HG02973 (cell line): ENCODE measurements around the gene CARF.

Experiments used
- ATAC-seq: cut with Tn5 transposase; IDR thresholded peaks from one replicate; pipeline ENCODE4 v1.9.1; 2021; ENCODE audit warnings: moderate library complexity; ENCODE audit not compliant: unreplicated experiment

CARF gene

DNA sequence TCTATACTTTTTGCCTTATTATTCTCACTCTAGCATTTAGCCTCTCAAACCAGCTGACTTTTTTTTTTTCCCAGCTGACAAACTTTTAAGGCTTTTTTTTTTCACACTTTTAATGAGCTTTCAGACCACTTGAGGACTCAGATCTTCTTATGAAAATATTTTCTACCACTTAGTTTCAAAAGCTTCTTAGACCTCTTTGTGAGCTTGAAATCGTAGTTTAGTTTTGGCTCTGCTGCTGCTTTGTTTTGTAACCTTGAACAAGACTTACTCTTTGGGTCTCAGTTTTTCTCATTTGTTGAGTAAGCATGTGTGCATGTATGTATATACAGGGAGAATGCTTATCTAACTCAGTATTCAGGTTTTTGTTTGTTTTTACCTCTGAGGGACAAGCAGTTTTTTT, 106.1 kb downstream of the CARF start:
- no peak for ATAC-seq

DNA sequence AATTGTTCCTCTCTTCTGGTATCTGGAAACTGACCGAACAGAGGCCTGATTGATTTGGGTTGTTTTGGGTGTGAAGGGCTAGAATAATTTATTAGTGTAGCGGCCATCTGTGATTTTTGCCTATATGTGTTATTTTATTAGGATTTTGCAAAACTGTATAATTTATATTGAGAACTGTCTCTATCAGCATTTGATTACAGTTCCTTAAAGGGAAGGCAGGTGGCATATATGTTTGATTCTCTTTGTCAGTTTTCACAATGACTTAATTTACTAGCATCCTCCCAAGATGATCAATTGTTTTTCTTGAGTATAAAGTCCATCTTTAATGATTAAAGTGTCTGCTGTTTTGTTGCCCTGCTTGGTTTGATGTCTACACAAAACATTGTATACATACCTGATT, 107.1 kb downstream of the CARF start:
- ATAC-seq: no peak

DNA sequence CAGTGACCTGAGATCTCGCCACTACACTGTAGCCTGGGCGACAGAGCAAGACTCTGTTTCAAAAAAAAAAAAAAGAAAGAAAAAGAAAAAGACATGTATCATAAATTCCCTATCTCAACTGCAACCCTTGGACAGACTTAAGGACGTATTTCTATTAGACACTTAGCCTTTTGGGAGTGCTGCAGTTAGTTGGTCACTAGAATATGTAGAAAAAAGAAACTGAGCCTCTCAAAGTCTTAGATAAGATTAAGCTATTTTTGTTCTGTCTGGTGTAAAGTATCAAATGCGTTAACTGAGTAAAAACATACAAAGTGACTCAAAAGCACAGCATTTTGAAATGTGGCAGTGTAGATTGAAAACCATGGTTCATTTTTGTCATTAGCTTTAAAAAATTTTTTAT, 109.9 kb downstream of the CARF start:
- no peak for ATAC-seq

DNA sequence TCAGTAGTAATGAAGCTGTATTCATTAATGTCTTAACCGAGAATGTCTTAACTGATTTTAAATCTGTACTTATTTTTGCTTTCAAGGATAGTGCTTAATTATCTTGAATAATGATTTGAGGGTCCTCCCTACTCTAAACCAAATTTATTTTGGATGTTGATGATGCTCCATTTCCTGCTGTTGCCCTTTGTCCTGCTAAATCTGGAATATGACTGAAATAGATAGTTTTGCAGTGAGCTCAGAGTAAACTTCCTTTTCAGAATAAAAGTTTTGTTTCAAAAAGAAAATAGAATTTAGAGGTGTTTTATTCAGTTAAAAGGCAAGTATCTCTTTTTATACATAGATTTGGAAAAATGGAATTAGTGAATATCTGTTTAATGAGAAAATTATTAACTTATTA, 110.7 kb downstream of the CARF start:
- ATAC-seq: no peak

DNA sequence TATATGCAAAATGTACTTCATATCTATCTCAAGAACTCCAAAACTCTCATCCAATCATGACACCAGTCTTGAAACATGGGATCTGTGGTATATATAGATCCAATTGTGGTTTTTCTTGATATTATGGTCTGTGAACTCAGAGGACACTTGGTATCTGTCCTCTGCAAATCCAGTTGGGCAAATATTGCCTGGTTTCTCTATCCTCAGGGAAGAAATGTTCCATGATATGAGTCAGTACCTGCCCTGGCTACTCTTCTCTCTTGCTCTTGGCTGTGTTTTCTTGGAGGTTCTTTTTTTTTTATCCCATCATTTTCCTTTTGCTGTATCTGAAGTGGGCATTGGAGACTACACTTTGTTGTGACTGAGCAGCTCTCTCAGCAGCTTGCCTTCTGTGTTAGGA, 113.5 kb downstream of the CARF start:
- ATAC-seq: no peak

DNA sequence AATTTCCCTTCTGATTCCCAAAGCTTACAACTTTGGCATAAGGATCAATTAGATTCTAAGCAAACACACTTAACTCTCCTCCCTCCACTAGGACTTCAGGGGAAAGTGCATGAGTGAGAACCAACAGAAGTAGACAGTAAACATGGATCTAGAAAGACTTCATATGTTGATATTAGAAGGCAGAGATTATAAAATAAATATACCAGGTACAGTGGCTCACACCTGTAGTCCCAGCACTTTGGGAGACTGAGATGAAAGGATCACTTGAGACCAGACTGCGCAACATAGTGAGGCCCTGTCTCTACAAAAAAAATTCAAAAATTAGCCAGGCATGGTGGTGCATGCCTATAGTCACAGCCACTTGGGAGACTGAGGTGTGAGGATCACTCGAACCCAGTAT, 118.5 kb downstream of the CARF start:
- ATAC-seq: no peak

DNA sequence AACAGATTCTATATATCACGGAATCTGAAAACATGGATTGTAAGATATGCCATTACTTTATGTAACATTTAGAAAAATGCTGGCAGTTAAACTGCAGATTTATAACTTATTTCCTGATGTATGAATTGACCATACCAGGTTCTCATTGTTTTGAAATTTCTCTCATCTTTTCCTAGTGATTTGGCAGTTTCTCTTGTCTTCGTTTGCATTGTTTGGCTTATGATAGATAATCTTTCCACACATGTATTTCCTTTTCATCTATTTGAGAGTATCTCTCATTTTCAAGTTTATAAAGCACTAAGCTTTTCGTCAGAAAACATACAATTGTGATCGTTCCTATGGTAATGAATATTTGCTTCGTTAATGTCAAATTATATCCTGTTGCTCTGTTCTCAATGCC, 118.9 kb downstream of the CARF start:
- ATAC-seq: no peak

DNA sequence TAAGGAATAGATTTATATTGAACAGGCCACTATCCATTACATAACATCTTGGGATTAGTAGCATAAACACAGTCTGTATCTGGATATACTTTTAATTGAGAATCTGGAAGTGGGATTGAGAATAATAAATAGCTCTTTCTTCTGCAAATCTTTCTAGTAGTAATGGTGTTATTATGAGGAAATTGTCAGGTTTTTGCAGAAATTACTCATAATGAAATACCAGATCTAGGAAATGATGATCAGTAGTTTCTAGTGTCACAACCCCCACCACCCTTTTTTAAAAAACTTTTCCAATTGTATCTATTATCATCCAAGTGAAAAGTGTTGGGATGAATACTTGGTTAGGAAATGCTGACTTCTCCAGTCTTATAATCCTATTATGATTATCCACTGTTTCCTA, 121.3 kb downstream of the CARF start:
- ATAC-seq: no peak

DNA sequence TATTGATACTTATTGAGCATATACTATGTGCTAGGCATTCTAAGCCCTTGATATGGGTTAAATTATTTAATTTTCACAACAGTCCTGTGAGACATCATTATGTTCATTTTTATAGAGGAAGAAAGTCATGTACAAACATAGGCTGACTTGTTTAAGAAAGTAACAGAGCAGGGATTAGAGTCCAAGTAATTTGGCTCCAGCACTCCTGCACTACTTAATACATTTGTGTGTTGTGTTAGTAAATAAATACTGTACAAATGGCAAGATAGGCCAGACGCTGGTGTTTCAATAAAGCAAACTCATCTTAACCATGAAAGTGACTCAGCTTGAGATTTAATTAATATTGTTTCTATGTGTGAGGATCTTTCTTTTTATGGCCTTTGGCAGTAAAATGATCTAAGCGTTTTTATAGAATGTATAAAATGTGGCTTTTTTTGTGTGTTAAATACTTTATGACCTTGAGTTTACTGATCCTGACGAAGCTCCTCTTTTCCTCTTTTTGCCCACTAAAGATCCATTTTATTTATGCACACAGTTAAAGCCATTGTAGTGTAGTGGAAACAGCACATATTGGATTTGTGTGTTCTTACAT, 123.9 kb downstream of the CARF start:
- ATAC-seq: no peak
